LNCaP clone FGC (cell line): Measurements from ENCODE around the gene PBX2.

Experiments
- DNase-seq: peaks from one replicate; pipeline ENCODE4 v3.0.0-alpha.2; 2011; ENCODE audit warnings: low read depth
- H3K4me3 ChIP-seq: 2 replicates; pipeline ENCODE4 v1.5.1; 2011; ENCODE audit warnings: mild to moderate bottlenecking, low read depth, low read length, control low read depth
- CTCF ChIP-seq: IDR thresholded peaks from 2 replicates; pipeline ENCODE4 v1.5.1; 2012; ENCODE audit warnings: mild to moderate bottlenecking; ENCODE audit not compliant: control insufficient read depth, insufficient read depth; ENCODE audit errors: extremely low read depth

PBX2 gene

GRCh38 chr6:32140420-32141046, 49.5 kb downstream of the PBX2 start:
- no peak for DNase-seq
- no peak for TF ChIP-seq CTCF
- no peak overlapping the region for H3K4me3 ChIP-seq

- H3K4me3 ChIP-seq: no peak overlapping the region
- DNase-seq: no peak
- TF ChIP-seq CTCF: no peak
Observed at GRCh38 chr6:32139590-32139989, 50.4 kb downstream of the PBX2 start.

- no peak for TF ChIP-seq CTCF
- H3K4me3 ChIP-seq: no peak overlapping the region
- no peak for DNase-seq
Observed at GRCh38 chr6:32137454-32137853, 52.5 kb downstream of the PBX2 start.
